Measurements from ENCODE around the gene SLC35G3. TPM values are rescaled to one million over a fixed set of nuclear protein-coding genes. Genes with fewer than 3 reads are reported as not detected.

SLC35G3 gene
- total and polyA plus RNA-seq, 7 donors: not detected

- peak in 2 of 4 donors; percentile 30 to 32 for ATAC-seq
- no peak for TF ChIP-seq CTCF (IDR thresholded peaks at IDR 0.05)
- 80 to 83% (median 80%) methylated on average over 8 of the region's 8 CpGs for WGBS, 3 donors
These were observed 1.5 kb downstream of the SLC35G3 start for GRCh38 chr17:35192708-35193107.

GRCh38 chr17:35191001-35191695 lies 3.0 kb downstream of the SLC35G3 start:
- ATAC-seq (no peak), DNase-seq (no peak)
- Histone ChIP-seq H3K4me1 (no peaks in the 10 kb centered on the region), H3K27ac (no peak overlapping the region), H3K4me3 (no peak overlapping the region), H3K27me3 (ENCODE audit: insufficient read depth in 3 of 3, low read length in 2 of 3) (no peaks in the 10 kb centered on the region), H3K36me3 (ENCODE audit: insufficient read depth in 1 of 2, low read depth in 1 of 2) (peaks cover 3 to 29% of the 10 kb centered on the region in 2 donors), H3K9me3 (no peaks in the 10 kb centered on the region)
- WGBS, 3 donors: 42 to 56% (median 52%) methylated on average over 11 of the region's 11 CpGs
- no peak for TF ChIP-seq CTCF (IDR thresholded peaks at IDR 0.05)
- intact Hi-C loops (cut with DNase I): no loop called here

More at GRCh38 chr17:35192708-35193107, 1.5 kb downstream of the SLC35G3 start:
- no peaks in the 10 kb centered on the region for H3K9me3 ChIP-seq
- intact Hi-C loops (cut with DNase I): no loop called here
- H3K4me3 ChIP-seq: no peak overlapping the region
- H3K27me3 ChIP-seq (ENCODE audit: insufficient read depth in 3 of 3, low read length in 2 of 3): no peaks in the 10 kb centered on the region
- DNase-seq: no peak
- H3K4me1 ChIP-seq: no peaks in the 10 kb centered on the region
- peaks cover 0 to 13% of the 10 kb centered on the region in 2 donors for H3K36me3 ChIP-seq (ENCODE audit: insufficient read depth in 1 of 2, low read depth in 1 of 2)
- no peak overlapping the region for H3K27ac ChIP-seq

- Histone ChIP-seq H3K27me3 (ENCODE audit: insufficient read depth in 3 of 3, low read length in 2 of 3) (no peaks in the 10 kb centered on the region), H3K4me3 (no peak overlapping the region), H3K36me3 (ENCODE audit: insufficient read depth in 1 of 2, low read depth in 1 of 2) (peaks cover 3 to 47% of the 10 kb centered on the region in 2 donors), H3K4me1 (no peaks in the 10 kb centered on the region), H3K27ac (no peak overlapping the region), H3K9me3 (no peaks in the 10 kb centered on the region)
- ATAC-seq: no peak
- intact Hi-C loops (cut with DNase I): no loop called here
- WGBS, 3 donors: 71 to 86% (median 85%) methylated on average over 3 of the region's 3 CpGs
- TF ChIP-seq CTCF (IDR thresholded peaks at IDR 0.05): no peak
- no peak for DNase-seq
These were observed 4.9 kb downstream of the SLC35G3 start for GRCh38 chr17:35189291-35189690.

GRCh38 chr17:35188111-35188510 lies 6.1 kb downstream of the SLC35G3 start:
- Histone ChIP-seq H3K36me3 (ENCODE audit: insufficient read depth in 1 of 2, low read depth in 1 of 2) (peaks cover 3 to 58% of the 10 kb centered on the region in 2 donors), H3K4me1 (no peaks in the 10 kb centered on the region), H3K27me3 (ENCODE audit: insufficient read depth in 3 of 3, low read length in 2 of 3) (no peaks in the 10 kb centered on the region), H3K27ac (no peak overlapping the region), H3K4me3 (no peak overlapping the region), H3K9me3 (no peaks in the 10 kb centered on the region)
- no peak for TF ChIP-seq CTCF (IDR thresholded peaks at IDR 0.05)
- WGBS, 3 donors: 57 to 65% (median 58%) methylated on average over 2 of the region's 2 CpGs
- DNase-seq: no peak
- intact Hi-C loops (cut with DNase I): no loop called here
- ATAC-seq: no peak

GRCh38 chr17:35187481-35187880 lies 6.7 kb downstream of the SLC35G3 start:
- no peak overlapping the region for H3K27ac ChIP-seq
- no peaks in the 10 kb centered on the region for H3K9me3 ChIP-seq
- H3K4me3 ChIP-seq: no peak overlapping the region
- no peaks in the 10 kb centered on the region for H3K4me1 ChIP-seq
- intact Hi-C loops (cut with DNase I): no loop called here
- no peaks in the 10 kb centered on the region for H3K27me3 ChIP-seq (ENCODE audit: insufficient read depth in 3 of 3, low read length in 2 of 3)
- ATAC-seq (no peak), DNase-seq (no peak)
- WGBS, 3 donors: 82 to 87% (median 82%) methylated on average over 2 of the region's 2 CpGs
- no peak for TF ChIP-seq CTCF (IDR thresholded peaks at IDR 0.05)
- peaks cover 3 to 64% of the 10 kb centered on the region in 2 donors for H3K36me3 ChIP-seq (ENCODE audit: insufficient read depth in 1 of 2, low read depth in 1 of 2)
